Panc1 (cell line): ENCODE data around the gene CPLX3. TPM values are rescaled to one million over a fixed set of nuclear protein-coding genes. Genes with fewer than 3 reads are reported as not detected.

ENCODE experiments used
- ATAC-seq: fragments of 200-7000 bp; cut with Tn5 transposase; 2 replicates; pipeline ENCODE4 v1.9.1; 2020; ENCODE audit warnings: mild to moderate bottlenecking, moderate library complexity
- BruUV-seq: library from RNA; stranded (reverse); fragments of 400-500 nt; replicated peaks from 2 replicates; lab custom pipeline; 2021; lab: Mats Ljungman, UMichigan
- CTCF ChIA-PET: fragments of 300-600 bp; sonication (Branson Sonifier 250); formaldehyde crosslinking; loops from one replicate; lab custom pipeline; 2022; ENCODE audit warnings: antibody characterized with exemption; lab: Charles Lee
- POLR2A ChIA-PET: fragments of 300-600 bp; sonication (Branson Sonifier 250); formaldehyde crosslinking; loops from one replicate; lab custom pipeline; 2022; ENCODE audit warnings: antibody characterized with exemption; lab: Charles Lee
- DNase-seq: peaks from one replicate; pipeline ENCODE4 v3.0.0-alpha.2; 2010; ENCODE audit warnings: low read depth, low spot score
- H3K27ac ChIP-seq: 2 replicates; pipeline ENCODE4 v1.5.1; 2011; ENCODE audit warnings: mild to moderate bottlenecking, low read length, inconsistent platforms
- H3K27me3 ChIP-seq: fragments of 200-500 bp; sonication (Bioruptor generic); 2 replicates; pipeline ENCODE4 v1.6.0; 2014; ENCODE audit warnings: low read length, inconsistent platforms; ENCODE audit not compliant: control insufficient read depth, insufficient read depth
- H3K36me3 ChIP-seq: fragments of 200-500 bp; sonication (Bioruptor generic); 2 replicates; pipeline ENCODE4 v1.5.1; 2014; ENCODE audit warnings: inconsistent platforms, mild to moderate bottlenecking, low read length, moderate library complexity; ENCODE audit not compliant: control insufficient read depth, insufficient read depth
- H3K4me1 ChIP-seq: 2 replicates; pipeline ENCODE4 v1.5.1; 2011; ENCODE audit warnings: inconsistent platforms, mild to moderate bottlenecking, low read length, moderate library complexity; ENCODE audit not compliant: control insufficient read depth, insufficient read depth
- H3K4me3 ChIP-seq, 2 experiments: 2 replicates each; pipeline ENCODE4 v1.5.1; 2011 to 2012; ENCODE audit warnings: low read depth in 2 of 2, low read length in 2 of 2, mild to moderate bottlenecking in 2 of 2, inconsistent platforms in 1 of 2, moderate library complexity in 1 of 2
- H3K9me3 ChIP-seq: fragments of 200-500 bp; sonication (Bioruptor generic); 2 replicates; pipeline ENCODE4 v1.5.1; 2014; ENCODE audit warnings: low read depth, mild to moderate bottlenecking, inconsistent platforms, low read length, moderate library complexity; ENCODE audit not compliant: control insufficient read depth, insufficient read depth
- CTCF ChIP-seq: fragments of 450-650 bp; IDR thresholded peaks from 2 replicates; pipeline ENCODE4 v1.5.1; 2017; ENCODE audit warnings: mild to moderate bottlenecking
- POLR2AphosphoS5 ChIP-seq: IDR thresholded peaks from 2 replicates; pipeline ENCODE4 v1.6.1; 2012; ENCODE audit warnings: mild to moderate bottlenecking, low read depth, low read length, moderate library complexity
- REST ChIP-seq, 2 experiments: IDR thresholded peaks; 2 replicates each; pipeline ENCODE4 v1.6.1; 2011 to 2012; ENCODE audit warnings: low read depth in 2 of 2, control low read depth in 1 of 2, low read length in 1 of 2, mild to moderate bottlenecking in 1 of 2, moderate library complexity in 1 of 2; ENCODE audit not compliant: insufficient read depth in 1 of 2
- SIN3A ChIP-seq: IDR thresholded peaks from 2 replicates; pipeline ENCODE4 v1.6.1; 2012; ENCODE audit warnings: low read depth, mild to moderate bottlenecking, low read length, moderate library complexity, borderline replicate concordance; ENCODE audit not compliant: insufficient read depth
- TCF7L2 ChIP-seq: IDR thresholded peaks from 2 replicates; pipeline ENCODE4 v1.6.1; 2011; ENCODE audit warnings: mild to moderate bottlenecking, low read depth, low read length, inconsistent platforms
- in situ Hi-C: cut with HindIII; loops from 2 replicates; pipeline ENCODE4 v1.10.0; 2016; ENCODE audit warnings: low sequenced_read_pairs, low pct_unique_long_range_greater_than_20kb
- intact Hi-C: fragments of 100-400 bp; cut with micrococcal nuclease; formaldehyde crosslinking; loops from one replicate; pipeline ENCODE4 v1.10.0; 2022; ENCODE audit not compliant: unreplicated experiment
- total RNA-seq: library from RNA; stranded (reverse); gene quantifications from one replicate; pipeline ENCODE4 v1.2.1, GENCODE V29; 2021; ENCODE audit not compliant: unreplicated experiment

Gene CPLX3
- total RNA-seq, 1 experiment from 2014 or later: not detected

- DNase-seq (no peak), ATAC-seq (no peak)
- Histone ChIP-seq H3K4me1 (peaks cover 19% of the 10 kb centered on the region), H3K36me3 (no peaks in the 10 kb centered on the region), H3K4me3 (no peak overlapping the region), H3K27me3 (no peaks in the 10 kb centered on the region), H3K9me3 (no peaks in the 10 kb centered on the region), H3K27ac (no peak overlapping the region)
- in situ Hi-C loops: no loop called here
- ChIA-PET POLR2A (interaction anchor here (0.5 to 0.7 kb wide), 2 partner anchors 30 to 572 kb away, joined by 3 to 10 read pairs; no protein-coding TSS in a partner anchor), CTCF (interaction anchor here (0.7 kb wide), 1 partner anchor 145 kb away, joined by 7 read pairs; no protein-coding TSS in a partner anchor)
- intact Hi-C loops: no loop called here
- TF ChIP-seq CTCF: no peak
- no peak for TF ChIP-seq SIN3A
- BruUV-seq: no TSS peak
Measured at GRCh38 chr15:74869726-74870407, 43.4 kb downstream of the CPLX3 start.

- CTCF ChIA-PET: interaction anchor here (1.1 kb wide), 1 partner anchor 31 kb away, joined by 4 read pairs; no protein-coding TSS in a partner anchor
- Histone ChIP-seq H3K4me1 (peaks cover 19% of the 10 kb centered on the region), H3K9me3 (no peaks in the 10 kb centered on the region), H3K27ac (no peak overlapping the region), H3K36me3 (no peaks in the 10 kb centered on the region), H3K4me3 (no peak overlapping the region), H3K27me3 (no peaks in the 10 kb centered on the region)
- BruUV-seq: TSS peak; percentile 50
- POLR2A ChIA-PET: interaction anchor here (0.6 to 0.7 kb wide), 2 partner anchors 464 to 1772 kb away, joined by 3 read pairs; no protein-coding TSS in a partner anchor
- intact Hi-C loops: no loop called here
- ATAC-seq (no peak), DNase-seq (no peak)
- in situ Hi-C loops: no loop called here
- TF ChIP-seq TCF7L2 (no peak), REST (IDR thresholded peaks at IDR 0.05; ENCODE audit: insufficient read depth in 1 of 2, low read depth in 2 of 2, low read length in 1 of 2) (no peak), SIN3A (no peak), CTCF (no peak), POLR2AphosphoS5 (no peak)
Measured at GRCh38 chr15:74870436-74871215, 44.2 kb downstream of the CPLX3 start.
